ENCODE measurements around the gene POLE3. TPM values are rescaled to one million over a fixed set of nuclear protein-coding genes. Genes with fewer than 3 reads are reported as not detected.
"Not testable (repeated sequence)": the region's sequence is repeated elsewhere in the genome, so short reads cannot be mapped to it uniquely, and the experiment has no call there.

POLE3 gene
- total RNA-seq, 1 donor from 2014 or later: 28.7 TPM

GRCh38 chr9:113372059-113372458 is 38.4 kb downstream of the POLE3 start:
- Mint-ChIP-seq H3K4me3 (ENCODE audit: unreplicated experiment) (no peak overlapping the region), H3K4me1 (ENCODE audit: unreplicated experiment) (no peaks in the 10 kb centered on the region), H3K9me3 (ENCODE audit: unreplicated experiment) (no peaks in the 10 kb centered on the region), H3K27ac (ENCODE audit: unreplicated experiment) (no peak overlapping the region), H3K36me3 (ENCODE audit: low read depth, unreplicated experiment) (peaks cover 12% of the 10 kb centered on the region), H3K27me3 (ENCODE audit: unreplicated experiment) (no peaks in the 10 kb centered on the region)
- TF ChIP-seq, protein P1, sequence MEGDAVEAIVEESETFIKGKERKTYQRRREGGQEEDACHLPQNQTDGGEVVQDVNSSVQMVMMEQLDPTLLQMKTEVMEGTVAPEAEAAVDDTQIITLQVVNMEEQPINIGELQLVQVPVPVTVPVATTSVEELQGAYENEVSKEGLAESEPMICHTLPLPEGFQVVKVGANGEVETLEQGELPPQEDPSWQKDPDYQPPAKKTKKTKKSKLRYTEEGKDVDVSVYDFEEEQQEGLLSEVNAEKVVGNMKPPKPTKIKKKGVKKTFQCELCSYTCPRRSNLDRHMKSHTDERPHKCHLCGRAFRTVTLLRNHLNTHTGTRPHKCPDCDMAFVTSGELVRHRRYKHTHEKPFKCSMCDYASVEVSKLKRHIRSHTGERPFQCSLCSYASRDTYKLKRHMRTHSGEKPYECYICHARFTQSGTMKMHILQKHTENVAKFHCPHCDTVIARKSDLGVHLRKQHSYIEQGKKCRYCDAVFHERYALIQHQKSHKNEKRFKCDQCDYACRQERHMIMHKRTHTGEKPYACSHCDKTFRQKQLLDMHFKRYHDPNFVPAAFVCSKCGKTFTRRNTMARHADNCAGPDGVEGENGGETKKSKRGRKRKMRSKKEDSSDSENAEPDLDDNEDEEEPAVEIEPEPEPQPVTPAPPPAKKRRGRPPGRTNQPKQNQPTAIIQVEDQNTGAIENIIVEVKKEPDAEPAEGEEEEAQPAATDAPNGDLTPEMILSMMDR (IDR thresholded peaks at IDR 0.05; ENCODE audit: unreplicated experiment): no peak
- DNase-seq (ENCODE audit: low spot score): no peak

- peaks cover 13% of the 10 kb centered on the region for H3K36me3 Mint-ChIP-seq (ENCODE audit: low read depth, unreplicated experiment)
- no peaks in the 10 kb centered on the region for H3K4me1 Mint-ChIP-seq (ENCODE audit: unreplicated experiment)
- DNase-seq (ENCODE audit: low spot score): no peak
- H3K27ac Mint-ChIP-seq (ENCODE audit: unreplicated experiment): no peak overlapping the region
- H3K4me3 Mint-ChIP-seq (ENCODE audit: unreplicated experiment): no peak overlapping the region
- TF ChIP-seq, protein P1 (IDR thresholded peaks at IDR 0.05; ENCODE audit: unreplicated experiment): no peak
- H3K9me3 Mint-ChIP-seq (ENCODE audit: unreplicated experiment): no peaks in the 10 kb centered on the region
- no peaks in the 10 kb centered on the region for H3K27me3 Mint-ChIP-seq (ENCODE audit: unreplicated experiment)
Observed at GRCh38 chr9:113370806-113371325, 39.6 kb downstream of the POLE3 start.

- TF ChIP-seq, protein P1 (IDR thresholded peaks at IDR 0.05; ENCODE audit: unreplicated experiment): no peak
- no peaks in the 10 kb centered on the region for H3K4me1 Mint-ChIP-seq (ENCODE audit: unreplicated experiment)
- H3K36me3 Mint-ChIP-seq (ENCODE audit: low read depth, unreplicated experiment): peaks cover 6% of the 10 kb centered on the region
- no peaks in the 10 kb centered on the region for H3K9me3 Mint-ChIP-seq (ENCODE audit: unreplicated experiment)
- H3K27me3 Mint-ChIP-seq (ENCODE audit: unreplicated experiment): no peaks in the 10 kb centered on the region
- no peak overlapping the region for H3K4me3 Mint-ChIP-seq (ENCODE audit: unreplicated experiment)
- no peak overlapping the region for H3K27ac Mint-ChIP-seq (ENCODE audit: unreplicated experiment)
- no peak for DNase-seq (ENCODE audit: low spot score)
Observed at GRCh38 chr9:113369855-113370140, 40.7 kb downstream of the POLE3 start.

DNA sequence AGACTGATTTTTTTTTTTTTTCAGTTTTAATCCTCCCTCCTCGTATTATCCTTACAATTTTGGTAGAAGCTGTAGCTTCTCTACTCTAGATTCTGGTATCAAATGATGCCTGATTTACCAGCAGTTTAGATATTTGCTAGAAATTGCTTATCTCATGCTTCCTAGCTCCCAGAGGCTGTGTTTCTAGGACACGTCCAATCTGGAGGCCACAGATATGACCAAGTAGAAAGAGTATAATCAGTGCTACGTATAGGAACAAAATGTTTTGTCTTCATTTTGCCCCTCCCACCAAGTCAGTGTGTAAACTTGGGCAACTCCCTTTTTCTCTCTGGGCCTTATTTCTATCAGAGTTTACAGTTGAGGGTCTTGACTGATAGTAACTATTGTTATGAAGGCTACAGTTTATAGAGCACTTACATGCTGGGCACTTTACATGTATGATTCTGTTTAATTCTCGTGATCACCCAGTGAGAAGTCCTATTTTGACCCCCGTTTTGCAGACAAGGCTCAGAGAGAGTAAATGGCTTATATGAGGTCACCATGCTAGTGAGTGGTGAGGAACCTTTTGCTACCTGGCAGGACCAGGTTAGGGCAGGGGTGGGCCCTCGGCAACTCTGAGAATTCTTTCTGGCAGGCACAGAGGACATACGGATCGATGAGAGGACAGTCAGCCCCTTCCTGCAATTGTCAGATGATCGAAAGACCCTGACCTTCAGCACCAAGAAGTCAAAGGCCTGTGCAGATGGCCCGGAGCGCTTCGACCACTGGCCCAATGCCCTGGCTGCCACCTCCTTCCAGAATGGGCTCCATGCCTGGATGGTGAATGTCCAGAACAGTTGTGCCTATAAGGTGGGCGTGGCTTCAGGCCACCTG is 41.3 kb downstream of the POLE3 start:
- no peak for DNase-seq (ENCODE audit: low spot score)
- Mint-ChIP-seq H3K27me3 (ENCODE audit: unreplicated experiment) (peaks cover 1% of the 10 kb centered on the region), H3K4me3 (ENCODE audit: unreplicated experiment) (no peak overlapping the region), H3K36me3 (ENCODE audit: low read depth, unreplicated experiment) (peaks cover 6% of the 10 kb centered on the region), H3K9me3 (ENCODE audit: unreplicated experiment) (no peaks in the 10 kb centered on the region), H3K4me1 (ENCODE audit: unreplicated experiment) (no peaks in the 10 kb centered on the region), H3K27ac (ENCODE audit: unreplicated experiment) (no peak overlapping the region)
- TF ChIP-seq, protein P1 (IDR thresholded peaks at IDR 0.05; ENCODE audit: unreplicated experiment): no peak

- Mint-ChIP-seq H3K36me3 (ENCODE audit: low read depth, unreplicated experiment) (peaks cover 6% of the 10 kb centered on the region), H3K4me1 (ENCODE audit: unreplicated experiment) (no peaks in the 10 kb centered on the region), H3K9me3 (ENCODE audit: unreplicated experiment) (no peaks in the 10 kb centered on the region), H3K27me3 (ENCODE audit: unreplicated experiment) (peaks cover 2% of the 10 kb centered on the region), H3K27ac (ENCODE audit: unreplicated experiment) (no peak overlapping the region), H3K4me3 (ENCODE audit: unreplicated experiment) (no peak overlapping the region)
- TF ChIP-seq, protein P1 (IDR thresholded peaks at IDR 0.05; ENCODE audit: unreplicated experiment): no peak
- DNase-seq (ENCODE audit: low spot score): no peak
Observed at GRCh38 chr9:113368348-113368981, 42.0 kb downstream of the POLE3 start.

DNA sequence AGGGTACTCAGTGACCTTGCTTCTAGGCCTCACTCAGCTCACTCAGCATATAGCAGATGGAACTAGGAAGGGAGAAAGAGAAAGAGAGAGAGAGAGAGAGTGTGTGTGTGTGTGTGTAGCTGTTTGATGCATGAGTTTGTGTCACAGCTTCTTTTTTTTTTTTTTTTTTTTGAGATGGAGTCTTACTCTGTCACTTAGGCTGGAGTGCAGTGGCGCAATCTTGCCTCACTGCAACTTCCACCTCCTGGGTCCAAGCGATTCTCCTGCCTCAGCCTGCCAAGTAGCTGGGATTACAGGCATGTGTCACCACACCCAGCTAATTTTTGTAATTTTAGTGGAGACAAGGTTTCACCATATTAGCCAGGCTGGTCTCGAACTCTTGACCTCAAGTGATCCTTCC is 44.8 kb downstream of the POLE3 start:
- DNase-seq (ENCODE audit: low spot score); H3K4me3 Mint-ChIP-seq (ENCODE audit: unreplicated experiment); H3K27me3 Mint-ChIP-seq (ENCODE audit: unreplicated experiment); H3K4me1 Mint-ChIP-seq (ENCODE audit: unreplicated experiment); H3K27ac Mint-ChIP-seq (ENCODE audit: unreplicated experiment); H3K9me3 Mint-ChIP-seq (ENCODE audit: unreplicated experiment); H3K36me3 Mint-ChIP-seq (ENCODE audit: low read depth, unreplicated experiment): not testable (repeated sequence)

Data from endothelial cell (in vitro differentiated cells).